Fibroblast of lung (primary cell): ENCODE data around the gene COBL. TPM values are rescaled to one million over a fixed set of nuclear protein-coding genes. Genes with fewer than 3 reads are reported as not detected.

Source experiments
- DNase-seq, 2 donors: peaks; one replicate each; pipeline versions ENCODE4 v3.0.0 to v3.0.0-alpha.2; 2010; ENCODE audit warnings: low read depth in 2 of 2
- H2AFZ ChIP-seq: 2 replicates; pipeline ENCODE4 v1.5.1; 2012; ENCODE audit warnings: low read length, control low read depth, inconsistent platforms
- H3K27ac ChIP-seq: 2 replicates; pipeline ENCODE4 v1.5.1; 2011; ENCODE audit warnings: low read length, control low read depth; ENCODE audit not compliant: insufficient read depth
- H3K27me3 ChIP-seq: 2 replicates; pipeline ENCODE4 v1.5.1; 2011; ENCODE audit warnings: mild to moderate bottlenecking, low read length; ENCODE audit not compliant: control insufficient read depth, insufficient read depth
- H3K36me3 ChIP-seq: 2 replicates; pipeline ENCODE4 v1.5.1; 2011; ENCODE audit warnings: low read length; ENCODE audit not compliant: control insufficient read depth, insufficient read depth
- H3K4me1 ChIP-seq: 2 replicates; pipeline ENCODE4 v1.5.1; 2011; ENCODE audit warnings: low read length; ENCODE audit not compliant: control insufficient read depth, insufficient read depth; ENCODE audit errors: extremely low read depth
- H3K4me2 ChIP-seq: 2 replicates; pipeline ENCODE4 v1.5.1; 2011; ENCODE audit warnings: low read length, control low read depth; ENCODE audit not compliant: insufficient read depth; ENCODE audit errors: extremely low read depth
- H3K4me3 ChIP-seq, 4 experiments: fragments of 200-600 bp in 1 of 4; sonication (generic) in 1 of 4; replicated peaks in 1 of 4; 2 replicates each; pipeline ENCODE4 v1.5.1; 2011 to 2016; ENCODE audit warnings: low read length in 4 of 4, low read depth in 3 of 4, mild to moderate bottlenecking in 3 of 4, control low read depth in 2 of 4, inconsistent platforms in 1 of 4, mixed read lengths in 1 of 4; ENCODE audit not compliant: insufficient read depth in 1 of 4; ENCODE audit errors: control extremely low read depth in 1 of 4
- H3K79me2 ChIP-seq: 2 replicates; pipeline ENCODE4 v1.5.1; 2012; ENCODE audit warnings: mild to moderate bottlenecking, low read length, inconsistent platforms; ENCODE audit not compliant: control insufficient read depth, insufficient read depth
- H3K9ac ChIP-seq: 2 replicates; pipeline ENCODE4 v1.5.1; 2011; ENCODE audit warnings: mild to moderate bottlenecking, low read length, control low read depth; ENCODE audit not compliant: insufficient read depth
- H3K9me3 ChIP-seq: 2 replicates; pipeline ENCODE4 v1.5.1; 2012; ENCODE audit warnings: low read depth, low read length; ENCODE audit not compliant: control insufficient read depth, insufficient read depth
- H4K20me1 ChIP-seq: 2 replicates; pipeline ENCODE4 v1.5.1; 2011; ENCODE audit warnings: low read length; ENCODE audit not compliant: control insufficient read depth, insufficient read depth; ENCODE audit errors: extremely low read depth
- EZH2 ChIP-seq: IDR thresholded peaks from 2 replicates; pipeline ENCODE4 v1.5.1; 2012; ENCODE audit warnings: low read length, control low read depth, mild to moderate bottlenecking; ENCODE audit errors: missing control alignments
- polyA plus RNA-seq, 2 donors: library from polyadenylated mRNA; depleted of rRNA in 1 of 2; stranded (reverse) in 1 of 2; unstranded in 1 of 2; fragments of >200 nt; gene quantifications; 2 replicates each; pipeline ENCODE4 v1.2.1, GENCODE V29; 2011 to 2012; ENCODE audit warnings: missing spikeins in 1 of 2
- total RNA-seq: library from RNA; depleted of rRNA; stranded (reverse); fragments of >200 nt; gene quantifications from 2 replicates; pipeline ENCODE4 v1.2.1, GENCODE V29; 2014
- TF ChIP-seq, protein P1 (sequence below), 2 donors: IDR thresholded peaks in 1 of 2; conservative IDR thresholded peaks in 1 of 2; 1 replicate in 1 of 2; 2 replicates in 1 of 2; pipeline ENCODE4 v1.5.1; 2011 to 2012; ENCODE audit warnings: low read length in 2 of 2, control low read depth in 1 of 2, inconsistent platforms in 1 of 2, low read depth in 1 of 2, mild to moderate bottlenecking in 1 of 2

The COBL gene
- total and polyA plus RNA-seq, 2 donors (not counting 1 experiment from before 2014, with no cell fraction given) = 0.10 to 0.33 TPM

DNA sequence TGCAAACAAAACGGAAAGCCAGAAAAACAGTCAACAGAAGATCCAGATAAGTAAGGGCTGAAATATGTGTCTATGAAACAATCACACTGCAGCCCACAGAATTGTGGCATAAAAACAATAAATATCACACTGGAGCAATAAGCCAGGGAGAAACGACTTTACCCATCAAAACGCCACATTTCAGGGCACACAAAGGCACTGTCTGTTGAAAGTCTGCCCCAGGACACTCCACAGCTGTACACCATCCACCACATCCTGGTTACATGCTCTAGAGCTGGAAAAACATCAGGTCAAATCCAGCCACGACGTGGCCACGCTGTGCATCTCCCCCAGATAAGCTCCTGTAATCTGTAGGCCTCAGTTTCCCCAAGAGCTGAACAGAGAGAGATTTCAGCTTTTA lies 88.7 kb downstream of the COBL start:
- TF ChIP-seq, protein P1, sequence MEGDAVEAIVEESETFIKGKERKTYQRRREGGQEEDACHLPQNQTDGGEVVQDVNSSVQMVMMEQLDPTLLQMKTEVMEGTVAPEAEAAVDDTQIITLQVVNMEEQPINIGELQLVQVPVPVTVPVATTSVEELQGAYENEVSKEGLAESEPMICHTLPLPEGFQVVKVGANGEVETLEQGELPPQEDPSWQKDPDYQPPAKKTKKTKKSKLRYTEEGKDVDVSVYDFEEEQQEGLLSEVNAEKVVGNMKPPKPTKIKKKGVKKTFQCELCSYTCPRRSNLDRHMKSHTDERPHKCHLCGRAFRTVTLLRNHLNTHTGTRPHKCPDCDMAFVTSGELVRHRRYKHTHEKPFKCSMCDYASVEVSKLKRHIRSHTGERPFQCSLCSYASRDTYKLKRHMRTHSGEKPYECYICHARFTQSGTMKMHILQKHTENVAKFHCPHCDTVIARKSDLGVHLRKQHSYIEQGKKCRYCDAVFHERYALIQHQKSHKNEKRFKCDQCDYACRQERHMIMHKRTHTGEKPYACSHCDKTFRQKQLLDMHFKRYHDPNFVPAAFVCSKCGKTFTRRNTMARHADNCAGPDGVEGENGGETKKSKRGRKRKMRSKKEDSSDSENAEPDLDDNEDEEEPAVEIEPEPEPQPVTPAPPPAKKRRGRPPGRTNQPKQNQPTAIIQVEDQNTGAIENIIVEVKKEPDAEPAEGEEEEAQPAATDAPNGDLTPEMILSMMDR (conservative IDR thresholded peaks at IDR 0.05 in 1 of 2, IDR thresholded peaks at IDR 0.05 in 1 of 2; ENCODE audit: low read depth in 1 of 2, low read length in 2 of 2) = no peak
- TF ChIP-seq EZH2 = no peak
- DNase-seq = no peak
- no peaks in the 10 kb centered on the region for H3K27me3 ChIP-seq
- no peaks in the 10 kb centered on the region for H3K36me3 ChIP-seq
- H3K9ac ChIP-seq = no peak overlapping the region
- H4K20me1 ChIP-seq = no peaks in the 10 kb centered on the region
- H3K4me3 ChIP-seq = no peak overlapping the region
- no peaks in the 10 kb centered on the region for H3K9me3 ChIP-seq
- no peaks in the 10 kb centered on the region for H3K79me2 ChIP-seq
- H3K4me2 ChIP-seq = no peak overlapping the region
- no peak overlapping the region for H2AFZ ChIP-seq
- H3K4me1 ChIP-seq = no peaks in the 10 kb centered on the region
- H3K27ac ChIP-seq = no peak overlapping the region

DNA sequence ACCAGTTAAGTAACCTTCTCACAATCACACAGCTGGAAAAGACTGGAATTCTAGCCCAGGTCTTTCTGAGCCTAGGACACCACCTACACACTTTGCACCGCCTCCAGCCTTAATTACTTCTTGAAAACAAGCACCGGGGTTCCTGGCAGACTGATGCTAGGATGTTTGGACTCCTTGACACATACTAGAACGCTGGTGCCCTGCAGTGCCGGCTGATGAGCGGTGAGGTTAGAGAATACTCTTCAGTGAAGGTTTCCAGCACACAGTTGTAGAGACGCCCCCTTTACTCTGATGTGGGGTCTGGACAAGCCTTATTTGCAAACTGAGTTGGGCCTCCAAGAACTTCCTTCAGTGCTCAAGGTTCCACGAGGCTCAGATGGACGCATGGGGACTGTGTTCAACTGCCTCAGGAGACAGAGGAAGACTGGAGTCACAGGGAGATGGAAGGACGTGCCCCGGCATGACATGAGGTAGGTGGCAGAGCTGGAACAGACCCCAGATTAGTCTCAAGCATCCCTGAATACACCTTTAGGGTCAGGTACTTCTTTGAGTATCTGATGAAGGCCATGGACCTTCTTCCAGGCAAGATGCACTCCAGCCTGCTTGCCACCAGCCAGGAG lies 89.6 kb downstream of the COBL start:
- no peak overlapping the region for H3K4me3 ChIP-seq
- no peak for DNase-seq
- H3K9me3 ChIP-seq = no peaks in the 10 kb centered on the region
- no peak overlapping the region for H3K27ac ChIP-seq
- no peaks in the 10 kb centered on the region for H4K20me1 ChIP-seq
- H3K27me3 ChIP-seq = no peaks in the 10 kb centered on the region
- no peak overlapping the region for H3K9ac ChIP-seq
- no peaks in the 10 kb centered on the region for H3K79me2 ChIP-seq
- no peak overlapping the region for H3K4me2 ChIP-seq
- no peaks in the 10 kb centered on the region for H3K36me3 ChIP-seq
- TF ChIP-seq, protein P1 (conservative IDR thresholded peaks at IDR 0.05 in 1 of 2, IDR thresholded peaks at IDR 0.05 in 1 of 2; ENCODE audit: low read depth in 1 of 2, low read length in 2 of 2) = no peak
- TF ChIP-seq EZH2 = no peak
- no peak overlapping the region for H2AFZ ChIP-seq
- no peaks in the 10 kb centered on the region for H3K4me1 ChIP-seq

- Histone ChIP-seq H2AFZ (no peak overlapping the region), H3K79me2 (no peaks in the 10 kb centered on the region), H4K20me1 (no peaks in the 10 kb centered on the region), H3K4me3 (no peak overlapping the region), H3K4me2 (no peak overlapping the region), H3K4me1 (no peaks in the 10 kb centered on the region), H3K36me3 (no peaks in the 10 kb centered on the region), H3K27ac (no peak overlapping the region), H3K9ac (no peak overlapping the region), H3K27me3 (no peaks in the 10 kb centered on the region), H3K9me3 (no peaks in the 10 kb centered on the region)
- no peak for DNase-seq
- TF ChIP-seq EZH2 = no peak
- TF ChIP-seq, protein P1 (conservative IDR thresholded peaks at IDR 0.05 in 1 of 2, IDR thresholded peaks at IDR 0.05 in 1 of 2; ENCODE audit: low read depth in 1 of 2, low read length in 2 of 2) = no peak
These were observed 90.4 kb downstream of the COBL start for GRCh38 chr7:51226063-51226755.
